NCI-H2196 treated with DMSO at 0.1 percent for 48 hours (cell line): Measurements from ENCODE around the gene SLC18B1.

Source experiments
- DNase-seq: peaks from one replicate; lab custom pipeline; 2025; ENCODE audit not compliant: unreplicated experiment; lab: John Stamatoyannopoulos, UW

The SLC18B1 gene

GRCh38 chr6:132746048-132746447 is 52.4 kb downstream of the SLC18B1 start:
- no peak for DNase-seq

GRCh38 chr6:132742495-132742894 is 55.9 kb downstream of the SLC18B1 start:
- no peak for DNase-seq

GRCh38 chr6:132741281-132741680 is 57.2 kb downstream of the SLC18B1 start:
- DNase-seq = no peak

GRCh38 chr6:132736239-132736638 is 62.2 kb downstream of the SLC18B1 start:
- DNase-seq = no peak

GRCh38 chr6:132734694-132735236 is 63.7 kb downstream of the SLC18B1 start:
- no peak for DNase-seq

GRCh38 chr6:132733814-132734213 is 64.6 kb downstream of the SLC18B1 start:
- no peak for DNase-seq

- no peak for DNase-seq
These were observed 65.2 kb downstream of the SLC18B1 start for GRCh38 chr6:132733283-132733682.

GRCh38 chr6:132731086-132731485 is 67.4 kb downstream of the SLC18B1 start:
- DNase-seq = no peak

- DNase-seq = no peak
These were observed 67.9 kb downstream of the SLC18B1 start for GRCh38 chr6:132730560-132730959.

- no peak for DNase-seq
These were observed 69.8 kb downstream of the SLC18B1 start for GRCh38 chr6:132728616-132729015.

- no peak for DNase-seq
These were observed 71.8 kb downstream of the SLC18B1 start for GRCh38 chr6:132726608-132726975.

- no peak for DNase-seq
These were observed 72.4 kb downstream of the SLC18B1 start for GRCh38 chr6:132725947-132726607.

- DNase-seq = no peak
These were observed 73.0 kb downstream of the SLC18B1 start for GRCh38 chr6:132725471-132725870.

- no peak for DNase-seq
These were observed 78.5 kb downstream of the SLC18B1 start for GRCh38 chr6:132719736-132720448.
